Lower lobe of right lung (tissue), 2 donors: ENCODE measurements around the gene CLDN11. TPM values are rescaled to one million over a fixed set of nuclear protein-coding genes. Genes with fewer than 3 reads are reported as not detected.

Experiments used
- ATAC-seq, 2 donors: fragments of 200-7000 bp; cut with Tn5 transposase; one replicate each; pipeline ENCODE4 v1.9.1; 2020 to 2022; ENCODE audit warnings: mild to moderate bottlenecking in 2 of 2, moderate library complexity in 2 of 2
- DNase-seq: peaks from one replicate; pipeline ENCODE4 v3.0.0-alpha.2; 2020
- H3K27ac ChIP-seq: fragments of 200-600 bp; one replicate; pipeline ENCODE4 v1.8.0; 2022
- H3K27me3 ChIP-seq: fragments of 200-600 bp; one replicate; pipeline ENCODE4 v1.8.0; 2022; ENCODE audit warnings: low read depth
- H3K36me3 ChIP-seq: fragments of 200-600 bp; one replicate; pipeline ENCODE4 v1.8.0; 2022; ENCODE audit warnings: mild to moderate bottlenecking
- H3K4me1 ChIP-seq: fragments of 200-600 bp; one replicate; pipeline ENCODE4 v1.8.0; 2022
- H3K4me3 ChIP-seq: fragments of 200-600 bp; one replicate; pipeline ENCODE4 v1.8.0; 2022; ENCODE audit warnings: mild to moderate bottlenecking
- H3K9me3 ChIP-seq: fragments of 200-600 bp; one replicate; pipeline ENCODE4 v1.8.0; 2022
- intact Hi-C: fragments of 100-400 bp; cut with DNase I; formaldehyde crosslinking; loops from one replicate; pipeline ENCODE4 v1.11.0; 2022
- total RNA-seq: library from RNA; stranded (reverse); fragmentation: NEBNext Ultra II Directional; extraction: Animal tissue kit (Norgen Biotek cat#: 25700); gene quantifications from one replicate; pipeline ENCODE4 v1.2.1, GENCODE V29; 2021
- TF ChIP-seq, protein P1 (sequence below): fragments of 200-600 bp; IDR thresholded peaks from one replicate; pipeline ENCODE4 v1.8.0; 2022; ENCODE audit warnings: antibody characterized with exemption, mild to moderate bottlenecking
- donor health status: DM: no; HTN: yes; CAD: no; lungs with severe emphysema.

CLDN11 gene
- total RNA-seq, 1 donor from 2014 or later = 22.4 TPM

DNA sequence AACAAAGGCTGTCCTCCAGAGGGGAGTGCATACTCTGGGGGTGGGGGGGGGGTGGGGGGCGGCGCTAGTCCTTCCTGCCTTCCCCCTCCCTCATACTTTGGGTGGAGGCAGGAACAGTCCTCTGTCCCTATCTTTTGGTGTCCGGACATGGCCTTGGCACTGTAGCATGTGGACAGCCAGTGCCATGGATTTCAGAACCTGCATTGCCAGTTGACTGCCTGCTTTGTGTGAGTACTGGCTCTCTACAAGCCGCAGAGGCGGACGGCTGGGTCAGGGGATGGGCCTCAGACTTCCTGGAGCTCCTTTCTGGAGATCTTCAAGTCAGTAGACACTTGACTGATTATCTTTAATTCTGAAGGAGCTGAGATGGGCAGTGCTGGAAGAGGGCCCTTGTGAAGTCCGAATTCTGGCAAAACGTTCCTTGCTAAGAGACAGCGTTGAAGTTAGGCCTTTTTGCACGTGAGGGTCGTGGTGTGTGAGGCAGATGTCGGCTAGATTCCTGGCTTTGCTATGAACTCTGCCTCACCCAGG lies 2.5 kb downstream of the CLDN11 start:
- no peaks in the 10 kb centered on the region for H3K9me3 ChIP-seq
- ATAC-seq (no peak), DNase-seq (no peak)
- peak overlapping the region; percentile 57 for H3K4me3 ChIP-seq
- intact Hi-C loops = no loop called here
- TF ChIP-seq, protein P1, sequence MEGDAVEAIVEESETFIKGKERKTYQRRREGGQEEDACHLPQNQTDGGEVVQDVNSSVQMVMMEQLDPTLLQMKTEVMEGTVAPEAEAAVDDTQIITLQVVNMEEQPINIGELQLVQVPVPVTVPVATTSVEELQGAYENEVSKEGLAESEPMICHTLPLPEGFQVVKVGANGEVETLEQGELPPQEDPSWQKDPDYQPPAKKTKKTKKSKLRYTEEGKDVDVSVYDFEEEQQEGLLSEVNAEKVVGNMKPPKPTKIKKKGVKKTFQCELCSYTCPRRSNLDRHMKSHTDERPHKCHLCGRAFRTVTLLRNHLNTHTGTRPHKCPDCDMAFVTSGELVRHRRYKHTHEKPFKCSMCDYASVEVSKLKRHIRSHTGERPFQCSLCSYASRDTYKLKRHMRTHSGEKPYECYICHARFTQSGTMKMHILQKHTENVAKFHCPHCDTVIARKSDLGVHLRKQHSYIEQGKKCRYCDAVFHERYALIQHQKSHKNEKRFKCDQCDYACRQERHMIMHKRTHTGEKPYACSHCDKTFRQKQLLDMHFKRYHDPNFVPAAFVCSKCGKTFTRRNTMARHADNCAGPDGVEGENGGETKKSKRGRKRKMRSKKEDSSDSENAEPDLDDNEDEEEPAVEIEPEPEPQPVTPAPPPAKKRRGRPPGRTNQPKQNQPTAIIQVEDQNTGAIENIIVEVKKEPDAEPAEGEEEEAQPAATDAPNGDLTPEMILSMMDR = no peak
- no peaks in the 10 kb centered on the region for H3K36me3 ChIP-seq
- H3K27ac ChIP-seq = peak overlapping the region; percentile 78
- peaks cover 39% of the 10 kb centered on the region for H3K4me1 ChIP-seq
- peaks cover 33% of the 10 kb centered on the region for H3K27me3 ChIP-seq

GRCh38 chr3:170421758-170422157 lies 3.1 kb downstream of the CLDN11 start:
- Histone ChIP-seq H3K4me3 (peak overlapping the region; percentile 57), H3K4me1 (peaks cover 39% of the 10 kb centered on the region), H3K9me3 (no peaks in the 10 kb centered on the region), H3K27me3 (peaks cover 33% of the 10 kb centered on the region), H3K36me3 (no peaks in the 10 kb centered on the region), H3K27ac (peak overlapping the region; percentile 78)
- DNase-seq (no peak), ATAC-seq (no peak)
- intact Hi-C loops = no loop called here
- TF ChIP-seq, protein P1 = no peak

GRCh38 chr3:170423001-170423615 lies 4.4 kb downstream of the CLDN11 start:
- TF ChIP-seq, protein P1 = no peak

DNA sequence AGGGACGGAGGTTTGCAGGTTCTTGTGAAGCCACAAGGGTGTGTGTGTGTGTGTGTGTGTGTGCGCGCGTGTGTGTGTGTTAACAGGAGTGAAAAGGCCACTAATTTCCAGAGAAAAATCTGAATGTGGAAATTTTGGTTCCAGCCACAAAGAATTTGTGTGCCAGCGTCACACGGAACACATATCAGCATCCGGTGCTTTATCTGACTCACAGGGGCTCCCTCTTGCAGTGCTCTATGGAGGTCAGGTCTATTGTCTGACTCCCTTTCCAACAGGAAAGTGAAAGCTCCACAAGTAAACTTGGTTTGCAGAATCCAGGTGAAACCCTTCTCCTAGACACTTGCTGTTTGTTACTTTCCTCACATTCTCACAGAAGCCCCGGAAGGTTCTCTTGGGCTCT lies 6.2 kb downstream of the CLDN11 start:
- H3K27me3 ChIP-seq = peaks cover 7% of the 10 kb centered on the region

More at GRCh38 chr3:170423001-170423615, 4.4 kb downstream of the CLDN11 start:
- H3K27me3 ChIP-seq = peaks cover 25% of the 10 kb centered on the region
- intact Hi-C loops = no loop called here
- H3K4me3 ChIP-seq = no peak overlapping the region
- H3K36me3 ChIP-seq = no peaks in the 10 kb centered on the region
- DNase-seq (no peak), ATAC-seq (no peak)
- H3K9me3 ChIP-seq = no peaks in the 10 kb centered on the region
- peaks cover 35% of the 10 kb centered on the region for H3K4me1 ChIP-seq
- no peak overlapping the region for H3K27ac ChIP-seq

GRCh38 chr3:170425491-170426239 lies 7.0 kb downstream of the CLDN11 start:
- H3K9me3 ChIP-seq = no peaks in the 10 kb centered on the region
- no peak overlapping the region for H3K4me3 ChIP-seq
- intact Hi-C loops = no loop called here
- H3K36me3 ChIP-seq = no peaks in the 10 kb centered on the region
- peak overlapping the region; percentile 41 for H3K27ac ChIP-seq
- DNase-seq (no peak), ATAC-seq (no peak)
- H3K27me3 ChIP-seq = peaks cover under 1% of the 10 kb centered on the region
- TF ChIP-seq, protein P1 = no peak
- H3K4me1 ChIP-seq = peaks cover 10% of the 10 kb centered on the region

More for the DNA sequence above, 6.2 kb downstream of the CLDN11 start:
- no peak for ATAC-seq
- H3K9me3 ChIP-seq = no peaks in the 10 kb centered on the region
- no peak overlapping the region for H3K4me3 ChIP-seq
- peaks cover 18% of the 10 kb centered on the region for H3K4me1 ChIP-seq
- intact Hi-C loops = no loop called here
- no peak overlapping the region for H3K27ac ChIP-seq
- DNase-seq = no peak
- no peaks in the 10 kb centered on the region for H3K36me3 ChIP-seq
- TF ChIP-seq, protein P1 = no peak
